KOPT-K1 (cell line): Measurements from ENCODE around the gene LARP1.
A peak's percentile ranks its signal among the peaks of the same experiment; 100 is the strongest.

Experiments
- H3K27ac ChIP-seq: fragments of 200-600 bp; sonication (generic); 2 replicates; pipeline ENCODE4 v1.5.1; 2016; ENCODE audit warnings: antibody characterized with exemption, mild to moderate bottlenecking, low read depth, low read length; ENCODE audit not compliant: poor library complexity, severe bottlenecking
- H3K36me3 ChIP-seq: fragments of 200-600 bp; sonication (generic); 2 replicates; pipeline ENCODE4 v1.5.1; 2017; ENCODE audit warnings: antibody characterized with exemption, mild to moderate bottlenecking, low read length, moderate library complexity; ENCODE audit not compliant: insufficient read depth
- H3K9me3 ChIP-seq: fragments of 200-600 bp; sonication (generic); 2 replicates; pipeline ENCODE4 v1.5.1; 2017; ENCODE audit warnings: antibody characterized with exemption, low read length, mild to moderate bottlenecking; ENCODE audit not compliant: insufficient read depth, poor library complexity, severe bottlenecking

LARP1 gene

GRCh38 chr5:154765396-154765925, 10.3 kb downstream of the LARP1 start:
- Histone ChIP-seq H3K27ac (no peak overlapping the region), H3K9me3 (no peaks in the 10 kb centered on the region), H3K36me3 (peaks cover 36% of the 10 kb centered on the region)

GRCh38 chr5:154766558-154767281, 11.5 kb downstream of the LARP1 start:
- peak overlapping the region; percentile 21 for H3K27ac ChIP-seq

GRCh38 chr5:154767576-154767975, 12.4 kb downstream of the LARP1 start:
- peaks cover 29% of the 10 kb centered on the region for H3K36me3 ChIP-seq
- H3K9me3 ChIP-seq = no peaks in the 10 kb centered on the region
- H3K27ac ChIP-seq = peak overlapping the region; percentile 21

More at GRCh38 chr5:154766558-154767281, 11.5 kb downstream of the LARP1 start:
- Histone ChIP-seq H3K9me3 (no peaks in the 10 kb centered on the region), H3K36me3 (peaks cover 37% of the 10 kb centered on the region)

GRCh38 chr5:154768207-154768606, 13.0 kb downstream of the LARP1 start:
- Histone ChIP-seq H3K27ac (no peak overlapping the region), H3K9me3 (no peaks in the 10 kb centered on the region), H3K36me3 (peaks cover 28% of the 10 kb centered on the region)

GRCh38 chr5:154770111-154770510, 14.9 kb downstream of the LARP1 start:
- peaks cover 33% of the 10 kb centered on the region for H3K36me3 ChIP-seq
- no peaks in the 10 kb centered on the region for H3K9me3 ChIP-seq
- H3K27ac ChIP-seq = no peak overlapping the region

- H3K9me3 ChIP-seq = no peaks in the 10 kb centered on the region
- peaks cover 44% of the 10 kb centered on the region for H3K36me3 ChIP-seq
- H3K27ac ChIP-seq = no peak overlapping the region
These were observed 16.3 kb downstream of the LARP1 start for GRCh38 chr5:154771383-154771901.

GRCh38 chr5:154773326-154773725, 18.1 kb downstream of the LARP1 start:
- Histone ChIP-seq H3K27ac (no peak overlapping the region), H3K9me3 (no peaks in the 10 kb centered on the region), H3K36me3 (peaks cover 53% of the 10 kb centered on the region)

GRCh38 chr5:154776167-154776566, 21.0 kb downstream of the LARP1 start:
- Histone ChIP-seq H3K36me3 (peaks cover 45% of the 10 kb centered on the region), H3K27ac (no peak overlapping the region), H3K9me3 (no peaks in the 10 kb centered on the region)

GRCh38 chr5:154778534-154778933, 23.4 kb downstream of the LARP1 start:
- Histone ChIP-seq H3K9me3 (no peaks in the 10 kb centered on the region), H3K27ac (no peak overlapping the region), H3K36me3 (peaks cover 44% of the 10 kb centered on the region)

- H3K36me3 ChIP-seq = peaks cover 47% of the 10 kb centered on the region
- no peak overlapping the region for H3K27ac ChIP-seq
- H3K9me3 ChIP-seq = no peaks in the 10 kb centered on the region
These were observed 23.9 kb downstream of the LARP1 start for GRCh38 chr5:154779105-154779504.

GRCh38 chr5:154780128-154780527, 25.0 kb downstream of the LARP1 start:
- H3K9me3 ChIP-seq = no peaks in the 10 kb centered on the region
- no peak overlapping the region for H3K27ac ChIP-seq
- H3K36me3 ChIP-seq = peaks cover 47% of the 10 kb centered on the region

- no peaks in the 10 kb centered on the region for H3K9me3 ChIP-seq
- H3K36me3 ChIP-seq = peaks cover 39% of the 10 kb centered on the region
- H3K27ac ChIP-seq = no peak overlapping the region
These were observed 27.1 kb downstream of the LARP1 start for GRCh38 chr5:154782326-154782725.

- H3K9me3 ChIP-seq = no peaks in the 10 kb centered on the region
- H3K36me3 ChIP-seq = peaks cover 41% of the 10 kb centered on the region
- H3K27ac ChIP-seq = no peak overlapping the region
These were observed 27.8 kb downstream of the LARP1 start for GRCh38 chr5:154782812-154783592.

GRCh38 chr5:154783774-154784460, 28.7 kb downstream of the LARP1 start:
- Histone ChIP-seq H3K9me3 (no peaks in the 10 kb centered on the region), H3K36me3 (peaks cover 47% of the 10 kb centered on the region), H3K27ac (no peak overlapping the region)

GRCh38 chr5:154784856-154785255, 29.7 kb downstream of the LARP1 start:
- peaks cover 47% of the 10 kb centered on the region for H3K36me3 ChIP-seq
- no peaks in the 10 kb centered on the region for H3K9me3 ChIP-seq
- no peak overlapping the region for H3K27ac ChIP-seq
